ENCODE measurements around the gene BCAT1. TPM values are rescaled to one million over a fixed set of nuclear protein-coding genes. Genes with fewer than 3 reads are reported as not detected.

BCAT1 gene
- total and polyA plus RNA-seq, 9 of the 15 experiments (the other 6 are each of a cell fraction or from before 2014, with no cell fraction given), result 38.5 to 157 (median 66.8) TPM

GRCh38 chr12:24933694-24934407 is 15.1 kb downstream of the BCAT1 start (continued):
- TF ChIP-seq VEZF1 (CRISPR knock-in tag; IDR thresholded peaks at IDR 0.05), result 0 out of 2 replicates have a peak, but pooled peaks have one; percentile 22
- no peak for TF ChIP-seq KAT7 (CRISPR knock-in tag; IDR thresholded peaks at IDR 0.05; ENCODE audit: borderline replicate concordance)
- no peak for TF ChIP-seq ZNF146 (CRISPR knock-in tag; IDR thresholded peaks at IDR 0.05; ENCODE audit: unreplicated experiment)
- TF ChIP-seq YY1 (IDR thresholded peaks at IDR 0.05; ENCODE audit: borderline replicate concordance in 1 of 3, control insufficient read depth in 1 of 3, extremely low read depth in 1 of 3, insufficient read depth in 3 of 3, insufficient read length in 1 of 3, insufficient replicate concordance in 2 of 3, low read depth in 1 of 3, low read length in 2 of 3), result peak; percentile 29 to 91 (median 74)
- no peak for TF ChIP-seq FOXP1 (CRISPR knock-in tag; IDR thresholded peaks at IDR 0.05)
- TF ChIP-seq MTA1 (IDR thresholded peaks at IDR 0.05; ENCODE audit: borderline replicate concordance), result no peak
- no peak for TF ChIP-seq CHD7 (IDR thresholded peaks at IDR 0.05; ENCODE audit: low read depth, low read length)
- peak; percentile 77; the same call in 1 of the 2 replicates for TF ChIP-seq ZNF592 (IDR thresholded peaks at IDR 0.05)
